GM12878 (cell line): ENCODE measurements around the gene RALGAPA2. TPM values are rescaled to one million over a fixed set of nuclear protein-coding genes. Genes with fewer than 3 reads are reported as not detected.

Experiments
- ATAC-seq: fragments of 200-7000 bp; cut with Tn5 transposase; 3 replicates; pipeline ENCODE4 v1.9.1; 2020; ENCODE audit warnings: mild to moderate bottlenecking, moderate library complexity
- BruUV-seq: library from RNA; stranded (reverse); fragments of 400-500 nt; replicated peaks from 2 replicates; lab custom pipeline; 2021; lab: Mats Ljungman, UMichigan
- CTCF ChIA-PET: fragments of 300-600 bp; sonication (Branson Sonifier 250); formaldehyde crosslinking; extraction: SDS; loops from one replicate; lab custom pipeline; 2021; ENCODE audit warnings: inconsistent platforms; lab: Yijun Ruan, JAX
- POLR2A ChIA-PET: fragments of 350-600 bp; formaldehyde crosslinking; extraction: SDS; loops from one replicate; lab custom pipeline; 2021; ENCODE audit warnings: inconsistent platforms; lab: Charles Lee
- RAD21 ChIA-PET: fragments of 300-600 bp; sonication (Branson Sonifier 250); formaldehyde crosslinking; loops from one replicate; lab custom pipeline; 2023; ENCODE audit warnings: antibody characterized with exemption; ENCODE audit not compliant: unreplicated experiment; lab: Charles Lee
- SMC1A ChIA-PET: fragments of 300-600 bp; sonication (Branson Sonifier 250); formaldehyde crosslinking; loops from one replicate; lab custom pipeline; 2023; ENCODE audit not compliant: unreplicated experiment, uncharacterized antibody; lab: Charles Lee
- DNase-seq: peaks from one replicate; pipeline ENCODE4 v3.0.0-alpha.2; 2011; ENCODE audit warnings: low read depth, low spot score
- FAIRE-seq: peaks from 3 replicates; lab custom pipeline; 2011; peaks lifted over from hg19 to GRCh38; lab: Jason Lieb, UNC
- H2AFZ ChIP-seq: 2 replicates; pipeline ENCODE4 v1.6.0; 2011; ENCODE audit warnings: low read depth, low read length, control low read depth; ENCODE audit not compliant: control insufficient read depth
- H3K27ac ChIP-seq: 2 replicates; pipeline ENCODE4 v1.5.1; 2011; ENCODE audit warnings: control low read depth; ENCODE audit not compliant: control insufficient read depth, insufficient read depth
- H3K27me3 ChIP-seq, 2 experiments: replicated peaks in 1 of 2; 2 replicates each; pipeline versions ENCODE4 v1.6.0 to v1.6.1; 2011; ENCODE audit warnings: low read length in 1 of 2; ENCODE audit not compliant: control insufficient read depth in 2 of 2, insufficient read depth in 2 of 2
- H3K36me3 ChIP-seq, 2 experiments: 2 replicates each; pipeline ENCODE4 v1.5.1; 2011; ENCODE audit warnings: low read length in 1 of 2; ENCODE audit not compliant: control insufficient read depth in 2 of 2, insufficient read depth in 2 of 2
- H3K4me1 ChIP-seq: 2 replicates; pipeline ENCODE4 v1.6.1; 2011; ENCODE audit warnings: mild to moderate bottlenecking, low read length, moderate library complexity, mixed read lengths; ENCODE audit not compliant: control insufficient read depth, insufficient read depth
- H3K4me2 ChIP-seq: 2 replicates; pipeline ENCODE4 v1.6.0; 2011; ENCODE audit warnings: control low read depth; ENCODE audit not compliant: control insufficient read depth, insufficient read depth
- H3K4me3 ChIP-seq: fragments of 200-600 bp; sonication (generic); 2 replicates; pipeline ENCODE4 v1.5.1; 2016
- H3K79me2 ChIP-seq: 2 replicates; pipeline ENCODE4 v1.6.0; 2011; ENCODE audit warnings: low read length; ENCODE audit not compliant: control insufficient read depth, insufficient read depth
- H3K9ac ChIP-seq: 2 replicates; pipeline ENCODE4 v1.8.0; 2011; ENCODE audit warnings: low read length, control low read depth, mixed read lengths; ENCODE audit not compliant: control insufficient read depth, insufficient read depth
- H3K9me3 ChIP-seq: replicated peaks from 3 replicates; pipeline ENCODE4 v1.5.1; 2011; ENCODE audit warnings: mild to moderate bottlenecking, low read length; ENCODE audit not compliant: control insufficient read depth, insufficient read depth
- H4K20me1 ChIP-seq: 2 replicates; pipeline ENCODE4 v1.6.0; 2011; ENCODE audit not compliant: control insufficient read depth, insufficient read depth
- ASH2L ChIP-seq: fragments of 300-600, 200-600 bp; sonication (generic); IDR thresholded peaks from 2 replicates; pipeline ENCODE4 v1.6.1; 2017; ENCODE audit warnings: low read depth, mild to moderate bottlenecking, borderline replicate concordance
- BCL11A ChIP-seq: IDR thresholded peaks from 2 replicates; pipeline ENCODE4 v1.6.1; 2011; ENCODE audit warnings: low read depth, low read length
- CHD2 ChIP-seq: IDR thresholded peaks from 2 replicates; pipeline ENCODE4 v1.6.1; 2011; ENCODE audit warnings: low read depth, low read length, improper control_type of control experiment, borderline replicate concordance
- E4F1 ChIP-seq: fragments of 450-650 bp; IDR thresholded peaks from 2 replicates; pipeline ENCODE4 v1.6.1; 2018; ENCODE audit warnings: borderline replicate concordance, mild to moderate bottlenecking; ENCODE audit not compliant: partially characterized antibody
- HDGF ChIP-seq: fragments of 450-650 bp; IDR thresholded peaks from 2 replicates; pipeline ENCODE4 v1.6.1; 2016; ENCODE audit warnings: antibody characterized with exemption
- POLR2A ChIP-seq: IDR thresholded peaks from 2 replicates; pipeline ENCODE4 v1.6.1; 2011; ENCODE audit warnings: low read depth, mild to moderate bottlenecking, low read length
- RUNX3 ChIP-seq: IDR thresholded peaks from 2 replicates; pipeline ENCODE4 v1.6.1; 2012; ENCODE audit warnings: low read length, inconsistent platforms
- SP1 ChIP-seq: IDR thresholded peaks from one replicate; pipeline ENCODE4 v1.6.1; 2011; ENCODE audit warnings: low read depth, low read length
- STAT3 ChIP-seq: IDR thresholded peaks from 2 replicates; pipeline ENCODE4 v1.6.1; 2011; ENCODE audit warnings: low read depth, low read length, improper control_type of control experiment
- TCF12 ChIP-seq: IDR thresholded peaks from 2 replicates; pipeline ENCODE4 v1.6.1; 2011; ENCODE audit warnings: low read depth, mild to moderate bottlenecking, low read length
- USF1 ChIP-seq: IDR thresholded peaks from 2 replicates; pipeline ENCODE4 v1.6.1; 2011; ENCODE audit warnings: borderline replicate concordance, low read depth, mild to moderate bottlenecking, moderate library complexity, mixed read lengths, low read length; ENCODE audit not compliant: insufficient read depth; ENCODE audit errors: extremely low read length
- YY1 ChIP-seq: IDR thresholded peaks from 2 replicates; pipeline ENCODE4 v1.6.1; 2011; ENCODE audit warnings: low read depth, mild to moderate bottlenecking, low read length
- WGBS: methylation state at CpG from one replicate; pipeline ENCODE4 v1.1.6; 2016; ENCODE audit warnings: low lambda C conversion rate; ENCODE audit not compliant: insufficient replicate concordance, insufficient coverage; ENCODE audit errors: missing lambda C conversion rate; 5-methylcytosine and 5-hydroxymethylcytosine counted together
- in situ Hi-C: fragments of 300-500 bp; cut with MboI; formaldehyde crosslinking; loops from 9 replicates; pipeline ENCODE4 v1.14.3; 2018; ENCODE audit warnings: mixed read lengths
- intact Hi-C: fragments of 100-400 bp; cut with micrococcal nuclease; formaldehyde crosslinking; loops from one replicate; pipeline ENCODE4 v1.14.2; 2022; ENCODE audit not compliant: unreplicated experiment
- polyA plus RNA-seq, 11 experiments: library from polyadenylated mRNA; depleted of rRNA in 4 of 11; unstranded in 6 of 11; stranded (reverse) in 5 of 11; fragments of >200 nt; fragmentation: Nextera tagmentation in 4 of 11; fragmentation: Illumina TruSeq in 1 of 11; extraction: Ambion mirVana in 4 of 11; extraction: Trizol in 1 of 11; gene quantifications; 1 replicate in 1 of 11; 2 replicates in 10 of 11; pipeline versions ENCODE4 v1.2.1 to v1.2.3, GENCODE V29; 2011 to 2016; ENCODE audit warnings: inconsistent platforms in 2 of 11, missing spikeins in 2 of 11, low read depth in 1 of 11
- total RNA-seq, 4 experiments: library from RNA; depleted of rRNA in 3 of 4; stranded (reverse); fragments of >200 nt in 3 of 4; fragmentation: Illumina TruSeq in 1 of 4; extraction: Trizol in 1 of 4; gene quantifications; 2 replicates each; pipeline versions ENCODE4 v1.2.1 to v1.2.3, GENCODE V29; 2013 to 2021

The RALGAPA2 gene
- total and polyA plus RNA-seq, 10 of the 15 experiments (the other 5 are each of a cell fraction or from before 2014, with no cell fraction given) = 2.9 to 29.4 (median 19.6) TPM

- no peaks in the 10 kb centered on the region for H3K79me2 ChIP-seq
- no peaks in the 10 kb centered on the region for H4K20me1 ChIP-seq
- in situ Hi-C loops (no loop called here), intact Hi-C loops (no loop called here)
- no peak for TF ChIP-seq BCL11A
- TF ChIP-seq E4F1 = no peak
- TF ChIP-seq TCF12 = no peak
- no peak for TF ChIP-seq HDGF
- TF ChIP-seq RUNX3 = no peak
- no peak for TF ChIP-seq YY1
- no peak for TF ChIP-seq SP1
- TF ChIP-seq CHD2 = no peak
- TF ChIP-seq USF1 = no peak
- TF ChIP-seq POLR2A = no peak
- TF ChIP-seq STAT3 = no peak
- TF ChIP-seq ASH2L = no peak
- H2AFZ ChIP-seq = no peak overlapping the region
- H3K9ac ChIP-seq = no peak overlapping the region
- no peaks in the 10 kb centered on the region; the same call in 1 of the 2 replicates for H3K4me1 ChIP-seq
- H3K27ac ChIP-seq = no peak overlapping the region
- ATAC-seq (no peak), DNase-seq (no peak), FAIRE-seq (no peak)
- no peak overlapping the region for H3K4me2 ChIP-seq
- no peaks in the 10 kb centered on the region for H3K36me3 ChIP-seq
- CTCF ChIA-PET = interaction anchor here (0.7 kb wide), 1 partner anchor 481 kb away, joined by 3 read pairs; no protein-coding TSS in a partner anchor
- BruUV-seq = no TSS peak
- RAD21 ChIA-PET = no interaction called here
- H3K9me3 ChIP-seq = no peaks in the 10 kb centered on the region
- POLR2A ChIA-PET = no interaction called here
- SMC1A ChIA-PET = interaction anchor here (0.5 kb wide), 1 partner anchor 25 kb away, joined by 3 read pairs; no protein-coding TSS in a partner anchor
- H3K4me3 ChIP-seq = no peak overlapping the region
- no peaks in the 10 kb centered on the region; a peak in 1 of 4 replicates for H3K27me3 ChIP-seq
- WGBS = 24% methylated on average over 3 of the region's 3 CpGs
These were observed 42.3 kb upstream of the RALGAPA2 start for GRCh38 chr20:20754714-20755113.
